T-helper 9 cell (primary cell): ENCODE measurements around the gene ATRNL1.

Experiments
- DNase-seq: peaks from one replicate; pipeline ENCODE4 v3.0.0-alpha.2; 2020

Gene ATRNL1

DNA sequence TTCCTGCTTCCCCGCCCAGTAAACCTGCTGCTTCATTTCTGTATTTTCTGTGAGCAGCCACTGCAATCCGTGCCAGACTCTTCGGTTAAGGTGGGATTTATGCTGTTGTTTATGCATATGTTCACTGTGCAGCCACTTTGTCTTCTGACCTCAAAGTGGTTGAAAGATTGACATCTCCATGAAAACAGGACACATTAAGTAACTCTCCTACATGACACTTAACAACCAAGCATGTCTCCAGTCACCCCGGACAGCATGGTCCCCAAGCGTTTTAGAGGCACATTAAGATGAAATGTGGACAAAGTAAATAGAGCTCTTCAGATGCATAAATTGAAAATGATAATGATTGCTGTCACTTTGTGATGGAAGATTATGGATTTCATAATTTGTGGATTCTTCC lies 758.5 kb downstream of the ATRNL1 start:
- DNase-seq = no peak

DNA sequence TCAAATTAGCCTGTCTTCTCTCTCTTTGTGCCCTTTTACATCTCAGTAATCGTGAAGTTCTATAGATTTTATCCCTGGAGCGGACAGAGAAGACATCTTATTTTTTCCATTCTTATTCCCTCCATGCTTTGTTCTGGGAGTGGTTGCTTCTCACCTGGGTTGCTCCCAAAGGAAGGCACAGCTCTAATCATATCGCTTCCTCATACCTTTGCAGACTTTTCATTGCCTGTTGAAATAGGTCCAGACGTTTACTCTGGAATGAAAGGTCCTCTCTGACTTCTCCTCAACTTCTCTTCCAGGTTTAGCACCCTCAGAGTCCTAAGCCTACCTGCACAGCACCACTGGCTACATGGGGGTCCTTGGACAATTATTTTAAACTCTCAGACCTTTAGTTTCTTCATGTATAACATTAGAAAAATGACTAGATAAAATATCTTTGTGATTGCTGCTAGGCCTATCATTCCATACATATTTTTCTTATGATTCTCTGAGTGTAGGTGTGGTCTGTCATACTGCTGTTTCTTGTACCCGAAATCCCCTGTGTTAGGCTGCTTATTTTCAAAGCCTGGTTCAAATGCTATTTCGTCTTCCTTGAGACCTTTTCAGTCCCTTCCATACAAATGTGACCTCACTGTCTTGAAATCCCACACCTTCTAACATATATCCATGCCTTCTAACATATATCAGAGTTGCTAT lies 761.7 kb downstream of the ATRNL1 start:
- no peak for DNase-seq

DNA sequence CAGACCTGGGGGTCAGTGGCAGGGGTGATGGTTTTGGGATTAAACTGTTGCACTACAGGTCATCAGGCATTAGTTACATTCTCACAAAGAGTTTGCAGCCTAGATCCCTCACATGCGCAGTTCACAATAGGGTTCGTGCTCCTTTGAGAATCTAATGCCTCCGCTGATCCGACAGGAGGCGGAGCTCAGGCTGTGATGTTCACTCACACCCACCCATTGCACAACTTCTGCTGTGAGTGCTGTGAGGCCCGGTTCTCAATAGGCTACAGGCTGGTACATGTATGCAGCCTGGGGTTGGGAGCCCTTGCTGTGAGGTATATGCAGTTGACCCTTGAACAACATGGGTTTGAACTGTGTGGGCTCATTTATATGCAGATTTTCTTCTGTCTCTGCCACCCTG lies 763.4 kb downstream of the ATRNL1 start:
- DNase-seq = no peak

DNA sequence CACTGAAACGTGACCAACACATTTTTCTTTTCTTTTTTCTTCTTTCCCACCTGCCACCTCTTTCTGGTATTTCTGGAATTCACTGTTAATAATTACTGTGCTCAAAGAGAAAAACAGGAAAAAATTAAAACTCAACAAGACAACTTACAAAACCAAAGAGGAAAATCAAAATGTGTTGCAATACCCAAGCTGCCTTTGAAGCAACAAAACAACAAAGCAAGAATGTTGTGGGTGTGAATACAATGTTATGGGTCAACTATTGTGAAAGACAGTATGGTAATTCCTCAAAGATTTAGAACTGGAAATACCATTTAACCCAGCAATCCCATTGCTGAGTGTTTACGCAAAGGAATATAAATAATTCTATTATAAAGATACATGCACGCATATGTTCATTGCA lies 764.7 kb downstream of the ATRNL1 start:
- DNase-seq = no peak

DNA sequence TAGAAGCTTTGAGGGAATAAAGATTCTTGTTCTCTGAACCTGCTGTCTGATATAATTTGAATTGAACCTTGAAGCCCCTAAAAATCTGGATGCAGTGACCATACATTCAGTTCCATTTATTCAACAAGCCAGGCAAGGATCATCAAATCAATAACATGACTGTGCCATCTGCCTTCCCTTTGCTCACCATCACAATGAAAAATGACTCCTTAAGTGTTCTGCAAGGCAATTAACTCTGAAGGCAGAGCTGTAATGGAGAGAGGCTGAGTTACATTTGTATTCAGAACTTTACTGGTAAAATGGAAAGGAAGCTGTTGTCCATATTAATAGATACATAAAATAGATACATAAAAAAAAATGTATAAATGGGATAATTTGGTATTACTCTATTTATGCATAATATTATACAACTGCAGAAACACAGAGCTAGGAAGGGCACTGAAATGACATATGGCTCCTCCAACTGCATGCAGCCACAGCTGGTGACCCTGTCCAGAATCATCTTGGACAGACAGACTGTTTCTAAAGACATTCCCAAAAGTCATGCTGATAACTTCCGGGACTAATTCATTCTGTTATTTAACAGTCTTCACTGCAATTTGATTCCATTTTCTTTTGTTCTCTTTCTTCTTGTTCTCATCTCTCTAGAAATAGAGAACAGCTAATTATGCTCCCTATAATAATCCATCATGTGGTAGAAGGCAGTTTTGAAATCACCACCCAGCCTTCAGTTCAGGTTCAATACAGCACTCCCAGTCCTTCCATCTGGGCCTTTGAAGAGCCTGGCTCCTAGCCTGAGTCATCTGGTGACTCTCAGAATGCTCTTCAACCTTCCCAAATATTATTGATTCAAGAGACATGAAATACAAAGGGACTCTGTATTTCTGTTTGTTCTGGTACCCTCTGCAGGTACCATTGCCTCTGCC lies 767.3 kb downstream of the ATRNL1 start:
- DNase-seq = no peak

DNA sequence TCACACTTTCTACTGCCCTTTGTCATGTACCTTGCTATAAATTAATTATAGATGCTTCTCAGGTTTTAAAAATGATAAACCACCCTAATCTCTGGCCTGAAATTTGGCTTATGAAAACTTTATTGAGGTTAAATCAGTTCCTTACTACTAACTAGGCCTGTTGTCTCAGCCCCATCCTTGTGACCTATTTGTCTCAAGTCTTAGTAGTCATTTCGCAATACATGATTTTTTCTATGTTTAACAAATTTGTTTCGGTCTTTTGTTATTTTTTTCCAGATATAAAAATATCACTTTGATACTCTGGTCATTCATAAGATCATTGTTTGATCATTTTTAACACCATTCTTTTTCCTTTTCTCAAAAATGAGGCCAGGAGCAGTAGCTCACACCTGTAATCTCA lies 768.3 kb downstream of the ATRNL1 start:
- no peak for DNase-seq

DNA sequence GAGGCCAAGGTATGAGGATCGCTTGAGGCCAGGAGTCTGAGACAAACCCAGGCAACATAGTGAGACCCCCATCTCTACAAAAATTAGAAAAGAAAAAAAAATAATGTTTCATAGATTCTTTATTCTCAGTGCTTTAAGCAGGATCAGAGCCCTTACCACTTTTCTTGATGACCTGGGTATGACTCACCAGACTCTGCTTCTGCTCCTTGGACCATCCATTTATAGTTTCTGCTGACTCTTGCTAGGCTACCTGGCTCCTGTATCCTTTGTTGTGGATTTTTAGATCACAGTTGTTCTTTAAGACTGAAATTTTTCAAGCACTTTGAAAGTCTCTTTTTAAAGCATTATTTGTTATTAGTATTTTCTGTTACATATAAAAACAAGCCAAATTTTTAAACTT lies 768.7 kb downstream of the ATRNL1 start:
- DNase-seq = no peak

DNA sequence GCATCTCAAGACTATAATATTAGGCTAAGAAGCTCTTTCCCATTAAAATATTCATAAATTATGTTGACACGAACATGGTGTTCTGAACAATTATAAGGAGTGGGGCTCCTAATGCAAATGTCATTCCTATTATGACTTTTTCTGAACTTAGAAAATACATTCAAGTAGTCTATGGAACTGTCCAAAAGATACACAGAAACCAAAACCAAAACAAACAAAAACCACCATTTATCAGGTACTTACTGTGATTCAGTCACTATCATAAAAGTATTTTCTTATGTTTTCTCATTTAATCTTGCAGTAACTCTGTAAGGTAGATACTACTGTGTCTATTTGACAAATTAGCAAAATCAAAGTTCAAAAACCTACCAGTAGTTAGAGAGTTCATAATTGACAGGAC lies 773.0 kb downstream of the ATRNL1 start:
- no peak for DNase-seq

DNA sequence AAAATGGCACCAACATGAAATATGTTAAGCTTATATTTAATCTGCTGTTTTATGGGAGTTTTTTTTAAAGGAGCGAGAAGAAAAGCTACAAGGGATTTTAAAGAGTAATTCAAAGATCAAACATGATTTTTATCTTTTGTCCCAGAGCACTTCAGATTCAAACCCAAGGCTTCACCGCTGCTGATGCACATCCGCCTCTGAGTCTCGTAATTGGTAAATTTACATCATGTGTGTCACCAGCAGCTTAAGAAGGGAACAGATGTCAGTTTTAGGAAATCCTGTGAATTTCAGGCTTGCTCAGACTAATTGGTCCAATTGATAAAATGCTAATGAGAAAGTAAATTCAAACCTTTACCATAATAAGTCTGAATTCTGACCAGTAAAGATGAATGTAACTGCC lies 773.5 kb downstream of the ATRNL1 start:
- no peak for DNase-seq

DNA sequence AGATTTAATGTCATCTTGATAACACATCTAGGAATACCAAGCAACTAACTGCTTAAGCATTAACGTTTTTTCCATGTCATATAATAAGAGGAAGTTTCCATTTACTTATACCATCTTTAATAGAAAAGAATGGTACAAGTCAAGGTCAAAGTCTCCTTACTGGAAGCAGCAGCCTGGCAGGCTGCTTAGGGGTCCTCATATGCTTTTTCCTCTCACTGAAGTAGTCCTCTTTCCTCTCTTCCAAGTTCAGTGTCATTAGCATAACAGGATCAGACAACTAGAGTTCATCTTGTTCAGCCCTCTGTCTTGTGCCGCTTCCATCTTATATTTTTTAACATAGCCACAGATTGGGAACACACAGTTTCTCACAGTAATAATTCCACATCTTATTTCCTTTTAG lies 774.1 kb downstream of the ATRNL1 start:
- DNase-seq = no peak

DNA sequence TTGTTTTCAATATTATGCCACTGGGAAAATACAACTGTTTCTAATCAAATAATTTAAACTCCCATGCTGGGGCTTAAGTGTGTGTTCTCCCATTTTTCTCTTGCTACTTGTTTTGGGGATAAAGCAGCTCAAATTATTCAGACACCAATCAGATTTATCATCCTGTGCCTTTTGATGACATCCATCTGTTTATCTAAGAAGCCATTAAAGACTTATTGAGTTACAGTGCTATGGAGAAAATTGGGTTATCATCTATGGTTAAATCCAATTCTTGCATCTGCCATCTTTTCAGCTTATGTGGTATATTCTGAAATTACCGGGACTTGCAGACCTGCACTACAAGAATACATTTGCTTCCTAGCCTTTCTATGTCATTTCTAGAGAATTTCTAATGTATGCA lies 778.7 kb downstream of the ATRNL1 start:
- DNase-seq = no peak

DNA sequence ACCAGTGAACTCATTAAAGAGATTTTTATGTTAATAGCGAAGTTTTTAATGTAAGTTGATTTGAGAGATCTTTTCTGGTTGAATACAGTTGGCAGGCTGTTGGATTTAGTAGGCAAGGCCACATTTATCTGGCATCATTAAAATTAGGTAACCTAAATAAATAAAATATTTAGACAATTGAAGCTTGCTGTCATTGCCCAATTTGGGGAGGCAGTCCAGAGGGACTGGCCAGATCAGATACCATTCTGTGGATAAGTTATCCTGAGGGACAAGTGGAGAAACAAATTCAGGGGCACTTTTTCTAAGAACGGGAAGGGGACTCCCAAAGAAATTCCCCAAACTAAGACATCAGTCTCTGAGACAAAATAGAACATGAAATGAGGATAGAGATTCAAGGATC lies 782.0 kb downstream of the ATRNL1 start:
- no peak for DNase-seq

DNA sequence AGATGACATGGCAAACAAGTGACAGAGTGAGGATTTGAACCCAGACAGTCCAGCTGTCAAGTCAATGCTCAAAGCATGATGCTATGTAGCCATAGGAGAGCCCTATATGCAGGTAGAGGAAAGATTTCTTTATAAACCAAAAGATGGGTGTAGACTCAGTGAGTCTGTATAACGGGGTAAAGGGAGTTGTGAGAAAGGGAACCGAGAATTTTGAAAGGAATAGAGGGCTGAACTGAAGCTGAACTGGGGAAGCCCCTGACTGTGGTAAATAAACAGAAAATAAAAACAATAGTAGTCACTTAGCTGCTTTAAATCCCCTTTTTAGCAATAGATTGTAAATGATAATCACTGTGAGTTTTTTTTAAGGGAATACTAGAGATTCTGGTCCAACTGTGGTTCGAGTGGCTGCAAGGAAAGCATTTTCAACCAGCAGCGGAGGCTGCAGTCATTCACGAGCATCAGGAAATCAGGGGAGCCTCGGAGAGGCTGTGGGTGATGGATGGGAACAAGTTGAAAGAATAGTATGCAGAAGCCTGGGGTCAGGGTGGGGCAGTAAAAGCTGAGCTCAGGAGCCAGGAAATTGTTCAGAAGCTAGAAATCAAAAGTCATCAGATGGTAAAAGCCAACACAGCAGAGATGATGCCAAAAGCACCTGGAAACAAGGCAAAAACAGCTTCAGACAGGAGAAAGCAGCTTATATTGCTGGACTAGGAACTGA lies 786.4 kb downstream of the ATRNL1 start:
- no peak for DNase-seq

DNA sequence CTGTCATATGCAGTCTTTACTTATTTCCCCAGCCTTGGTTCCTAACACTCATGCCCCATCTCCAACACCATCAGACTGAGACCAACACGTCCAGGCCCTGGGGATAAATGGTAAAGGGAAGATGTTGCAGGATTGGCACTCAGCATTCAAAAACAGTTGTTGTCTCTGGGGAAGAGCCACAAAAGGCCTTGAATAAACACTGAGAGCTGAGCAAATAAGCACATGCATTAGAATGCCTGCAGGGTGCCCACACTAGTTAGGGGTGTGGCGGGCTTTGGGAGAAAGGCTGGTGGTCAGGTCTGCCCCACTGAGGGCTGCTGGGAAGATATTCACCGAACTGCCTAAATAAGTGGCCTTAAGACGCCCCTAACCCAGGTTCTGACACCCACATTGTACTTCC lies 788.9 kb downstream of the ATRNL1 start:
- no peak for DNase-seq

DNA sequence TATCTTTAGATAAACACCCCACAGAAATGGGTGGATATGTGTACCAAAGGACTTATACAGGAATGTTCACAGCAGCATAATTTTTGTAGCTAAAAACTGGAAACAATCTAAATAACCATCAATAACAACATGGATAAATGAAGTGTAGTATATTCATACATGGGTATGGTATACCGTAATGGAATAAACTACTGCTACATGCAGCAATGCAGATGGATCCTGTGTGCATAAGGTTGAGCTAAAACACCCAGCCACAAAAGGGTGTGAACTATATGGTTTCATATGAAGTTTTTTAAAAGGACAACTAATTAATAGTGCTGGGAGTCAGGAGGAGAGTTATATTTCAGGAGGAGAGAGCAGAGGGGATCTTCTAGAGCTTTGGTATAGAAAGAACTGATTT lies 790.2 kb downstream of the ATRNL1 start:
- DNase-seq = no peak

DNA sequence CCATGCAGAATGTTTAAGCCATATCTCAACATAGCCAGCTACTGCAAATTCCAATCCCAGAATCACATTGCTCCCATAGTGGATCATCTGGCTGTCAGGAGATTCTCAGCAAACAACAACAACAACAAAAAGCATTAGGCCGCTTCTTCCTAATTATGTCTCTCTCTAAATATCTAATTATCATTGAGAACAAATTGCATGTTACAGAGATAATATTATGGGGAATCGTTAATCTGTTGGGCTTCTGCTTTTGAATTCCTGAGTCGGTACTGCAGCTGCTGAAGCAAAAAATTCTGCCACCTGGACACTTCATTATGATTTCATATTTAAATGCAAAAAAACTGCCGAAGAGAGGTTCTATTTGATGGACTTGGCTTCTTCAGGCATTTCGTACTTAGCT lies 791.2 kb downstream of the ATRNL1 start:
- DNase-seq = no peak

DNA sequence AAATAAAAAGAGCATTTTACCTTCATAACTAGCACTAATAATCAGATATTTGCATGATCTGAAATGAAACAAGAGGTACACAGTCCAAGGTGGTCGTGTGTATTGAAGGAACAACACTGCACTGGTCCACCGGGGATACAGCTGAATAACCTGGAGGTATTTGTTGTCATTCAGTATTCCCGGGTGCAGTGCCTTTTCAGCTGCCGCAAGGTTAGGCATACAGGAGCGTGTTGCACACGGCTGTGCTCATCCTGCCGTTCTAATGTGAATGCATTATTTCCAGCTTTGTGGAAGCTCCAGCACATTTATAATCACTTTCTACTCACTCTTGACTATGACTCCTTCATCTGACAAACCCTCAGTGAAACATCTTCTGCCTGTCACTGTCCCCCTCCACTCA lies 802.0 kb downstream of the ATRNL1 start:
- no peak for DNase-seq

DNA sequence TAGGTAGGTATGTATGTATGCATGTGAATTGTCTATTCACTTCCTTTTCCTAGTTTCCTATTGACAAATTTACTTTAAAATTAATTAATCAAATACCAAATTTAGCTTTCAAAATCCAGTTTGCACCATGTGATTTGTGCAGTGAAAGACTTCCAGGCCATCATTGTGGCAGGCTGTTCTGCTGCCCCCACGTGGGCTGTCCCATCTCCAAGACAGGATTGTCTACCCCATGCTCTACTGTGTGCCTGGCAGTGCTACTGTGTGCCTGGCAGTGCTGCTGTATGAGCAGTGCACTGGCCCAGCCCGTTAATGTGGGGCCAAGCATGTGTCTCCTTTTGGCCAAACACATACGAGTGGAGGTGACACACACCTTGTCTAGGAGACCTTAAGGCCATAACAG lies 805.1 kb downstream of the ATRNL1 start:
- DNase-seq = no peak

DNA sequence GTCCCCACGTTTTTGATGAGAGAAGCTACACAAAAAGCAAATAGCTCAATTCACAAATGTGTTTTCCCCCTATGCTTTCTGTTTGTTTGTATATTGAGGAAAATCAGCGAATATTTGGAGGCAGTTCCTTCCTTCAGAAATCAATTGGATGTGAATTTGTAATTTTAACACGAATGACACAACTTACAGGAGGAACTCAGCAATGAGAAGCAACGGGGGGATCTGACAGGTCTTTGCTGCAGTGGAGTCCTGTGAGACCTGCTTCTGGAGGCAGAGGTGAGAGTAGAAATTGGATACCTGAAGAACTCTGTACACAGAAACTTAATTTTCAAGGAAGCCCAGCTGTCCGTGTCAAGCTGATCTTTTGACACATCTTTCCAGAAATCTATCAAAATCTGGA lies 809.4 kb downstream of the ATRNL1 start:
- DNase-seq = no peak

DNA sequence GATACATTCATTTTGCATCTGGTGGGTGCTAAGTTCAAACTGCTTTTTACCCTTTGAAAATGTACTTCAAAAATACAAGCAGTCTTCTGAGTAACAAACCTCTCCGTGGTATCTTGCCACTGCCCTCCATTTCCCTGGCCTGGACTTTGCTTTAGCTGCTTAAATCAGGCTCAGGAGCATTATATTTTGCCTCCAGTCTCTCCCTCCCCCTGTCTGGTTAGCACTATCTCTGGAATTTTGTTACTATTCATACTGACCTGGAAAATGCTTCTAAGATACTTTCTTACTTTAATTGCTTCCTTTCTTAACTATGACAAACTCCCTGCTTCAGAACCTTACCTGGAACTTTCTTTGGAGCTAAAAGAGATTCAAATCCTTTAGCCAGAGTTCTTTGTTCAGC lies 810.0 kb downstream of the ATRNL1 start:
- no peak for DNase-seq

DNA sequence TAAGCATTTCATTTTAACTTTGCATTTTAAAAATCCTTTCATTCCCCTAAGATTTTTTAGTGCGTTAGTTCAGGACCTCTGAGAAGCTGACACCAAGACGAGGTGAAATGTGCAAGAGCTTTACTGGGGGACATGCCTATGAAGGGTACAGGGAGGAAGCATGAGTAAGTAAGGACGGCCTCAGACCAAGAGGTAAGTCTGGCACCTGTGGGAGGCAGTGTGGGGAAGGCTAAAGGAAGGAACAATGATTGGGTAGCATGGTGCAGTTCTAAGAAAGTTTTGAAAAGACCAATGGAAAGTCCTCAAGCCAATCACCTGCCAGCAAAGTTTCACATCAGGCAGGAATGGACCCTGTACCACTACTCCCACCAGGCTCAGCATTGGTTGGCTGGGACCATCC lies 810.7 kb downstream of the ATRNL1 start:
- no peak for DNase-seq

DNA sequence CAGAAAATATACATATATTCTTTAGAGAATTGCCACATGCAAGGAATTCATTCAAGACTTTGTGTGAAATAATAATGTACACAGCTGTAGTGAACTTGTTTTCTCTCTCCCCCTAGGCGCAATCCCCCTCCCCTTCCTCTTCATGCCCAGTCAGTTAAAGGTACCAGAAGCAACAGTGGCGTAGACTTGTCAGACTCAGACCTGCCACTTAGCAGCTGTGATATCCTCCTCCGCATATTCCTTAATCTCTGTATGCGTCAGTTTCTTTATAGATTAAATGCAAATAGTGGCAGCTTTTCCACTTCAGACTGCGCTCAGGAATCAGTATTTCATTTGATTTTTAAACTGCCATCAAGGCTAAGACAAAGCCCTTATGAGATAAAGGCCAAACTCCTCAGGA lies 815.9 kb downstream of the ATRNL1 start:
- DNase-seq = no peak

DNA sequence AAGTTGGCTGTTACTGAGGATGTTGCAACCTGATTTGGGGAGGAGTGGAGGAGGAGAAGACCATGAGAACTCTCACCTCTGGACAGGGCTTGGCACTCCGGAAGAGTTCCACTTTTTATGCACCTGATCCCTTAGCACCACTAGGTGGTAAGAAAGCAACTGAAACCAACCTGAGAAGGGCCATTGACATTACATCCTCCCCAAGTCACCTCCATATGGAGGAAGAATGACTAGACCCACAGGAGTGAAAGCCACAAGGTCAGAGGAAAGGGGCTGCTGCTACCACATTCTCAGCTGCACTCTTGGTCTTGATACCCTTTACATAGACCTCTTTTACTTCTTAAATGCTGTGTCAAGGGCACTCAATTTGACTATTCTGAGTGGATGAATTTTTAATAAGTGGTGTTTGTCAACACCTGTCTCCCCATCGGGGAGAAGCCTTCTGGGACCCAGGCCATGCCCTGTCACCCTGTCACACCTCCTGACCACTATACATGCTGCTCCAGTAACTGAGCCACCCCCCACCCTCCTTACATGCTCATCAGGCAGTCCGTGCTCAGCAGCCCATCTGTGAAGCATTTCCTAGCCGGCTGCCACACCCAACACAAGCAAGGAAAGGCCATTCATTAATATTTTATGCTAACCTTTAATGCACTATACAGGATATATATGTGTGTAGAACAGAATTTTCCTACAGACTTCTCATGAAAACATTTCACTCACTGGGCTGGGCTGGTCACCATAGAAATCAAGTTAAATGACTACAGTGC lies 817.0 kb downstream of the ATRNL1 start:
- no peak for DNase-seq
